Measurements from ENCODE around the gene TUT4. TPM values are rescaled to one million over a fixed set of nuclear protein-coding genes. Genes with fewer than 3 reads are reported as not detected.

The TUT4 gene
- total and polyA plus RNA-seq, 2 experiments from 2014 or later, result 69.9 to 116 TPM

DNA sequence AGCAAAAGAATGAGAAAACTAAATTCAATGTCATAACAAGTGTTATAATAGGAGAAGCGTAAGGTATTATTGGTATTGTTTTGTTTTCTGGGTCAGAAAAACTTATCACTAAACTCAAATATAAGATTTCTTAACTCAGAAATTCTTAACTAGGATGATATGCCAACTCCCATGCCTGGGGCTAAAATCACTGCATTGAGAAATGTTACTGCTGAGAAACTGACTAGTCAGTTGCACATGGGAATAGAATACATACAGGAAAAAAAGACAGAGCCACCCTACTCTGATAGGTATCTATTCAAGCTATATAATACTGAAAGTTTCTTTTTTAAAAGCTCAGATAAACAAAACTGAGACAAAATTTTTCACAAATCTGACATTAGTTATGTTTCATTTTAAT is 92.2 kb downstream of the TUT4 start (continued):
- TF ChIP-seq, protein P1, sequence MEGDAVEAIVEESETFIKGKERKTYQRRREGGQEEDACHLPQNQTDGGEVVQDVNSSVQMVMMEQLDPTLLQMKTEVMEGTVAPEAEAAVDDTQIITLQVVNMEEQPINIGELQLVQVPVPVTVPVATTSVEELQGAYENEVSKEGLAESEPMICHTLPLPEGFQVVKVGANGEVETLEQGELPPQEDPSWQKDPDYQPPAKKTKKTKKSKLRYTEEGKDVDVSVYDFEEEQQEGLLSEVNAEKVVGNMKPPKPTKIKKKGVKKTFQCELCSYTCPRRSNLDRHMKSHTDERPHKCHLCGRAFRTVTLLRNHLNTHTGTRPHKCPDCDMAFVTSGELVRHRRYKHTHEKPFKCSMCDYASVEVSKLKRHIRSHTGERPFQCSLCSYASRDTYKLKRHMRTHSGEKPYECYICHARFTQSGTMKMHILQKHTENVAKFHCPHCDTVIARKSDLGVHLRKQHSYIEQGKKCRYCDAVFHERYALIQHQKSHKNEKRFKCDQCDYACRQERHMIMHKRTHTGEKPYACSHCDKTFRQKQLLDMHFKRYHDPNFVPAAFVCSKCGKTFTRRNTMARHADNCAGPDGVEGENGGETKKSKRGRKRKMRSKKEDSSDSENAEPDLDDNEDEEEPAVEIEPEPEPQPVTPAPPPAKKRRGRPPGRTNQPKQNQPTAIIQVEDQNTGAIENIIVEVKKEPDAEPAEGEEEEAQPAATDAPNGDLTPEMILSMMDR (conservative IDR thresholded peaks at IDR 0.05; ENCODE audit: low read depth in 2 of 2), result no peak

DNA sequence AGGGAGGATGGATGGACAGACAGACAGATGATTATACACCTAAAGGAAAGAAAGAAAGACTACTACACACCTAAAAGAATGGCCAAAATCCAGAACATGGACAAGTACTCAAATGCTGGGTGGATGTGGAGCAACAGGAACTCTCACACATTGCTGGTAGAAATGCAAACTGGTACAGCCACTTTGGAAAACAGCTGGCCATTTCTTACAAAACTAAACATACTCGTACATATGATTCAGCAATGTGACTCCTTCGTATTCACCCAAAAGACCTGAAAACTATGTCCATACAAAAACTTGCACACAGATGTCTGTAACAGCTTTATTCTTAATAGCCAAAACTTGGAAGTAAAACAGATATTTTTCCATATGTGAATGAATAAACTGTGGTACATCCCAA is 97.2 kb downstream of the TUT4 start:
- H3K9me3 Mint-ChIP-seq, result peaks cover 4% of the 10 kb centered on the region; the same call in 2 of the 3 replicates
- H2AFZ ChIP-seq, result no peak overlapping the region
- DNase-seq (ENCODE audit: low spot score) (no peak), ATAC-seq (no peak)
- peaks cover 31% of the 10 kb centered on the region for H3K4me1 Mint-ChIP-seq
- peaks cover 37% of the 10 kb centered on the region for H3K36me3 Mint-ChIP-seq (ENCODE audit: low read depth)
- H3K4me3 ChIP-seq, result no peak overlapping the region
- H3K36me3 ChIP-seq (ENCODE audit: insufficient read depth), result no peaks in the 10 kb centered on the region
- H3K27me3 Mint-ChIP-seq (ENCODE audit: insufficient read depth, low read depth, poor library complexity), result no peaks in the 10 kb centered on the region
- no peak overlapping the region for H3K27ac Mint-ChIP-seq
- H3K4me1 ChIP-seq (ENCODE audit: insufficient read depth), result peaks cover 24% of the 10 kb centered on the region
- peaks cover 6% of the 10 kb centered on the region; the same call in 1 of the 2 replicates for H3K79me2 ChIP-seq (replicated peaks; ENCODE audit: insufficient read depth)
- H3F3A ChIP-seq (replicated peaks; ENCODE audit: low read depth), result no peaks in the 10 kb centered on the region
- H3K27ac ChIP-seq (ENCODE audit: low read depth), result no peak overlapping the region
- no peaks in the 10 kb centered on the region for H4K20me1 ChIP-seq (replicated peaks; ENCODE audit: insufficient read depth)
- H3K9me2 ChIP-seq (ENCODE audit: insufficient read depth), result no peaks in the 10 kb centered on the region
- TF ChIP-seq, protein P2, sequence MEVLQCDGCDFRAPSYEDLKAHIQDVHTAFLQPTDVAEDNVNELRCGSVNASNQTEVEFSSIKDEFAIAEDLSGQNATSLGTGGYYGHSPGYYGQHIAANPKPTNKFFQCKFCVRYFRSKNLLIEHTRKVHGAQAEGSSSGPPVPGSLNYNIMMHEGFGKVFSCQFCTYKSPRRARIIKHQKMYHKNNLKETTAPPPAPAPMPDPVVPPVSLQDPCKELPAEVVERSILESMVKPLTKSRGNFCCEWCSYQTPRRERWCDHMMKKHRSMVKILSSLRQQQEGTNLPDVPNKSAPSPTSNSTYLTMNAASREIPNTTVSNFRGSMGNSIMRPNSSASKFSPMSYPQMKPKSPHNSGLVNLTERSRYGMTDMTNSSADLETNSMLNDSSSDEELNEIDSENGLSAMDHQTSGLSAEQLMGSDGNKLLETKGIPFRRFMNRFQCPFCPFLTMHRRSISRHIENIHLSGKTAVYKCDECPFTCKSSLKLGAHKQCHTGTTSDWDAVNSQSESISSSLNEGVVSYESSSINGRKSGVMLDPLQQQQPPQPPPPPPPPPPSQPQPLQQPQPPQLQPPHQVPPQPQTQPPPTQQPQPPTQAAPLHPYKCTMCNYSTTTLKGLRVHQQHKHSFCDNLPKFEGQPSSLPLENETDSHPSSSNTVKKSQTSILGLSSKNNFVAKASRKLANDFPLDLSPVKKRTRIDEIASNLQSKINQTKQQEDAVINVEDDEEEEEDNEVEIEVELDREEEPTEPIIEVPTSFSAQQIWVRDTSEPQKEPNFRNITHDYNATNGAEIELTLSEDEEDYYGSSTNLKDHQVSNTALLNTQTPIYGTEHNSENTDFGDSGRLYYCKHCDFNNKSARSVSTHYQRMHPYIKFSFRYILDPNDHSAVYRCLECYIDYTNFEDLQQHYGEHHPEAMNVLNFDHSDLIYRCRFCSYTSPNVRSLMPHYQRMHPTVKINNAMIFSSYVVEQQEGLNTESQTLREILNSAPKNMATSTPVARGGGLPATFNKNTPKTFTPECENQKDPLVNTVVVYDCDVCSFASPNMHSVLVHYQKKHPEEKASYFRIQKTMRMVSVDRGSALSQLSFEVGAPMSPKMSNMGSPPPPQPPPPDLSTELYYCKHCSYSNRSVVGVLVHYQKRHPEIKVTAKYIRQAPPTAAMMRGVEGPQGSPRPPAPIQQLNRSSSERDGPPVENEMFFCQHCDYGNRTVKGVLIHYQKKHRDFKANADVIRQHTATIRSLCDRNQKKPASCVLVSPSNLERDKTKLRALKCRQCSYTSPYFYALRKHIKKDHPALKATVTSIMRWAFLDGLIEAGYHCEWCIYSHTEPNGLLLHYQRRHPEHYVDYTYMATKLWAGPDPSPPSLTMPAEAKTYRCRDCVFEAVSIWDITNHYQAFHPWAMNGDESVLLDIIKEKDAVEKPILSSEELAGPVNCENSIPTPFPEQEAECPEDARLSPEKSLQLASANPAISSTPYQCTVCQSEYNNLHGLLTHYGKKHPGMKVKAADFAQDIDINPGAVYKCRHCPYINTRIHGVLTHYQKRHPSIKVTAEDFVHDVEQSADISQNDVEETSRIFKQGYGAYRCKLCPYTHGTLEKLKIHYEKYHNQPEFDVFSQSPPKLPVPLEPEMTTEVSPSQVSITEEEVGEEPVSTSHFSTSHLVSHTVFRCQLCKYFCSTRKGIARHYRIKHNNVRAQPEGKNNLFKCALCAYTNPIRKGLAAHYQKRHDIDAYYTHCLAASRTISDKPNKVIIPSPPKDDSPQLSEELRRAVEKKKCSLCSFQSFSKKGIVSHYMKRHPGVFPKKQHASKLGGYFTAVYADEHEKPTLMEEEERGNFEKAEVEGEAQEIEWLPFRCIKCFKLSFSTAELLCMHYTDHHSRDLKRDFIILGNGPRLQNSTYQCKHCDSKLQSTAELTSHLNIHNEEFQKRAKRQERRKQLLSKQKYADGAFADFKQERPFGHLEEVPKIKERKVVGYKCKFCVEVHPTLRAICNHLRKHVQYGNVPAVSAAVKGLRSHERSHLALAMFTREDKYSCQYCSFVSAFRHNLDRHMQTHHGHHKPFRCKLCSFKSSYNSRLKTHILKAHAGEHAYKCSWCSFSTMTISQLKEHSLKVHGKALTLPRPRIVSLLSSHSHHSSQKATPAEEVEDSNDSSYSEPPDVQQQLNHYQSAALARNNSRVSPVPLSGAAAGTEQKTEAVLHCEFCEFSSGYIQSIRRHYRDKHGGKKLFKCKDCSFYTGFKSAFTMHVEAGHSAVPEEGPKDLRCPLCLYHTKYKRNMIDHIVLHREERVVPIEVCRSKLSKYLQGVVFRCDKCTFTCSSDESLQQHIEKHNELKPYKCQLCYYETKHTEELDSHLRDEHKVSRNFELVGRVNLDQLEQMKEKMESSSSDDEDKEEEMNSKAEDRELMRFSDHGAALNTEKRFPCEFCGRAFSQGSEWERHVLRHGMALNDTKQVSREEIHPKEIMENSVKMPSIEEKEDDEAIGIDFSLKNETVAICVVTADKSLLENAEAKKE (CRISPR knock-in tag; IDR thresholded peaks at IDR 0.05), result no peak
- no peak for TF ChIP-seq EZH2 (IDR thresholded peaks at IDR 0.05; ENCODE audit: low read depth, unreplicated experiment)
- no peaks in the 10 kb centered on the region for H3K27me3 ChIP-seq (ENCODE audit: insufficient read depth)
- H3K4me2 ChIP-seq, result no peak overlapping the region
- H3K4me3 Mint-ChIP-seq, result no peak overlapping the region

All from GM23338 (cell line).